HUES64 (cell line): ENCODE results near the gene ZCCHC3.
A peak's percentile ranks its signal among the peaks of the same experiment; 100 is the strongest.

Experiments used
- H3K27ac ChIP-seq: 2 replicates; pipeline ENCODE4 v1.7.0; 2013; ENCODE audit warnings: low read depth, low read length, inconsistent platforms
- H3K27me3 ChIP-seq: 2 replicates; pipeline ENCODE4 v1.6.1; 2013; ENCODE audit warnings: mild to moderate bottlenecking, low read length; ENCODE audit not compliant: insufficient read depth
- H3K36me3 ChIP-seq: 2 replicates; pipeline ENCODE4 v1.6.1; 2013; ENCODE audit warnings: mild to moderate bottlenecking, low read length; ENCODE audit not compliant: insufficient read depth
- H3K4me1 ChIP-seq: 2 replicates; pipeline ENCODE4 v1.6.1; 2013; ENCODE audit warnings: mild to moderate bottlenecking, low read length, moderate library complexity; ENCODE audit not compliant: insufficient read depth
- H3K4me3 ChIP-seq: 2 replicates; pipeline ENCODE4 v1.5.1; 2013; ENCODE audit warnings: mild to moderate bottlenecking, low read length, moderate library complexity
- H3K9ac ChIP-seq: 2 replicates; pipeline ENCODE4 v1.6.1; 2013; ENCODE audit warnings: mild to moderate bottlenecking, low read depth, low read length
- H3K9me3 ChIP-seq: 2 replicates; pipeline ENCODE4 v1.6.1; 2013; ENCODE audit warnings: low read depth, low read length; ENCODE audit not compliant: insufficient read depth
- WGBS: fragments of 150-250, 120-280 bp; methylation state at CpG from one replicate; pipeline ENCODE4 v1.1.7; 2013; ENCODE audit warnings: missing lambda C conversion rate; 5-methylcytosine and 5-hydroxymethylcytosine counted together

The ZCCHC3 gene

DNA sequence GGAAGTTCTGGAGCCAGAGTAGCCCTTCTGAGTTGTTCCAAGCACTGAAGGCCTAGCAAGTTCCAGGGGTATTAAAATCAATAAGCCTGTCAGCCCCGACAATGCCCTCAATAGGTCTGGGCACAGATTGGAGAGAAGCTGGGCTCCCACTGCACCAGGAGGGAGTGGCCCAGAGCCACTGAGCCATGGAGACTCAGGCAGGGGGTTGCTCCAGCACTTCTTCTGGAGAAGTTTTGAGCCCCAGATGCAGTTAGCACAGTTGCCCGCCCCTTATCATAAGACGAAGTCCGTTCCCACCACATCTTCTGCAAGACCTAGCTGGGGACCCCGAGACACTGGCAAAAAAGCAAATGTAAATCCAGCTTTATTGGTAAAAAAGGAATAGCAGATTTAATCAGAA is 26.9 kb upstream of the ZCCHC3 start:
- 96% methylated on average over 5 of the region's 5 CpGs for WGBS
- Histone ChIP-seq H3K9me3 (no peaks in the 10 kb centered on the region), H3K4me1 (no peaks in the 10 kb centered on the region), H3K27me3 (peaks cover 20% of the 10 kb centered on the region), H3K4me3 (no peak overlapping the region), H3K36me3 (peaks cover 3% of the 10 kb centered on the region; the same call in 1 of the 2 replicates), H3K9ac (no peak overlapping the region), H3K27ac (no peak overlapping the region)

DNA sequence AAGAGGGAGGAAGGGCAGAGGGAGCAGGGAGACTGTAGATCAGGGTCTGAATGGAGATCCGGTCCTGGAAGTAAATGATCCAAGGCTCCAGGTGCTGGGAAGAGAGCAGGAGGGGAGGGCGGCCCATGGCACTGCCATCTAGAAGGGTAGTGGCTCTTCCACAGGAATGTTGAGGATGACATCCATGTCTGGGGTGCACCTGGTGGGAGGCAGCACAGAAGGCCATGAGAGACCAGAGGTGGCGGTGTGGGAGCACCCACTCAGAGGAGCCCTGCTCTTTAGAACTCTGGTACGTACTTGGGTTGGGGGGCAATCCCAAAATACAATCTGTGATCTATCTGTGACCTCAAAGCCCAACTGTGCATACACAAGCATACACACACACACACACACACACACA is 26.3 kb upstream of the ZCCHC3 start:
- no peaks in the 10 kb centered on the region for H3K4me1 ChIP-seq
- no peaks in the 10 kb centered on the region for H3K9me3 ChIP-seq
- no peak overlapping the region for H3K27ac ChIP-seq
- H3K36me3 ChIP-seq = peaks cover 8% of the 10 kb centered on the region; the same call in 1 of the 2 replicates
- peaks cover 14% of the 10 kb centered on the region for H3K27me3 ChIP-seq
- WGBS = 95% methylated on average over 4 of the region's 4 CpGs
- H3K4me3 ChIP-seq = no peak overlapping the region
- no peak overlapping the region for H3K9ac ChIP-seq

DNA sequence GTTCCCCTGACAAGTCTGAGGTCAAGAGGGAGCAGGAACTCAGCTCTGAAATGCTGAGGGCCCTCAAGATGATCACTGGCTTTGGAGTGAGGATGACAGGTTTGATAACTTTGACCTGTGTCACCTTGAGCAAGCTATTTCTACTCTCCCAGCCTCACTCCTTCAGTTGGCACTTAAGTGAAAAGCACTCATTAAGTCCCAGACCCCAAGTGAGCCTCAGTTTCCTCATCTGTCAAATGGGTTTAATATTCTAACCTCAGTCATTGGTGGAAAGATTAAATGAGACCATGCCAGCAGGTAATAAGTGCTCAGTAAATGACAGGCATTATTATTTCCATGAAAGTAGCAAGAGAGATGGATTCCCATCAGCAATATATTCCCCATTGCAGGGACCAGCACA is 25.8 kb upstream of the ZCCHC3 start:
- Histone ChIP-seq H3K4me3 (no peak overlapping the region), H3K4me1 (no peaks in the 10 kb centered on the region)

DNA sequence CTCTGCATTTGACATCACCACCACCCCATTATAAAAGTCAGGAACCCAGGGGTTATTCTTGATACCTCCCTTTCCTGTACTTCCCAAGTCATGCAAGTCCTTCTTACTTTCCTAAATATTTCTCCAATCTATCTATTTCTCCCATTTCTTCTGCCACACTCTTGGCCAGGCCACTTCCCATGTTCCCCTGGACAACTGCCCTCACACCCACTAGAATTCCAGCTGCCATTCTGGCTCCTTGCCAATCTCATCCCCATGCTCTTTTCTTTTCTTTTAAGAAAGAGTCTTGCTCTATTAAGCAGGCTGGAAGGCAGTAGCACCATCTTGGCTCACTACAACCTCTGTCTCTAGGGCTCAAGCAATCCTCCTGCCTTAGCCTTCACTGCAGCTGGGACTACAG is 24.7 kb upstream of the ZCCHC3 start:
- Histone ChIP-seq H3K4me3 (no peak overlapping the region), H3K27ac (no peak overlapping the region), H3K36me3 (peaks cover 21% of the 10 kb centered on the region), H3K9me3 (no peaks in the 10 kb centered on the region), H3K9ac (no peak overlapping the region), H3K27me3 (peaks cover 7% of the 10 kb centered on the region; the same call in 1 of the 2 replicates), H3K4me1 (no peaks in the 10 kb centered on the region)

More for the DNA sequence above, 25.8 kb upstream of the ZCCHC3 start:
- Histone ChIP-seq H3K27me3 (peaks cover 10% of the 10 kb centered on the region), H3K9me3 (no peaks in the 10 kb centered on the region), H3K27ac (no peak overlapping the region), H3K36me3 (peaks cover 13% of the 10 kb centered on the region; the same call in 1 of the 2 replicates), H3K9ac (no peak overlapping the region)

- 58% methylated on average over 3 of the region's 3 CpGs for WGBS
Observed at GRCh38 chr20:273884-274283, 23.5 kb upstream of the ZCCHC3 start.

DNA sequence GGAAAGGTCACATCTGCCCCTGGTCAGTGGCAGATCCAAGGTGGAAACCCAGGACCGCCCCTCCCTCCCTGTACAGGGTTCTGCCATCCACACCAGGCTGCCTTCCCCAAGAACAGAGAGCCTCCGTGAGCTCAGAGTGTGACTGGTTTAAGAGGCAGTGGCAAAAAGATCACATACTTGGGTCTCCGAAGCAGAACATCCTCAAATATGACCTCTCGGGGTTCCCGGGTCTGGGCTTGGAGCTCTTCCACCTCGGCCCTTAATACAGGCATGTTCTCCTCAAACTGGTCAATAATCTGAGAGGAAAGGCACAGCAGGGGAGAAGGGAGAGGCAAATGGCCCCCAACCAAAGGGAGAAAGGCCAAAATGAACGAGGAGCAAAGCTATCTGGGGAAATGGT is 21.6 kb upstream of the ZCCHC3 start:
- 95% methylated on average over 6 of the region's 7 CpGs for WGBS
- Histone ChIP-seq H3K36me3 (peaks cover 26% of the 10 kb centered on the region), H3K27ac (no peak overlapping the region), H3K4me3 (no peak overlapping the region), H3K4me1 (no peaks in the 10 kb centered on the region), H3K27me3 (no peaks in the 10 kb centered on the region), H3K9me3 (no peaks in the 10 kb centered on the region), H3K9ac (no peak overlapping the region)

More at GRCh38 chr20:273884-274283, 23.5 kb upstream of the ZCCHC3 start:
- Histone ChIP-seq H3K9ac (no peak overlapping the region), H3K4me3 (no peak overlapping the region), H3K27me3 (no peaks in the 10 kb centered on the region), H3K36me3 (peaks cover 26% of the 10 kb centered on the region), H3K4me1 (no peaks in the 10 kb centered on the region), H3K9me3 (no peaks in the 10 kb centered on the region), H3K27ac (no peak overlapping the region)

DNA sequence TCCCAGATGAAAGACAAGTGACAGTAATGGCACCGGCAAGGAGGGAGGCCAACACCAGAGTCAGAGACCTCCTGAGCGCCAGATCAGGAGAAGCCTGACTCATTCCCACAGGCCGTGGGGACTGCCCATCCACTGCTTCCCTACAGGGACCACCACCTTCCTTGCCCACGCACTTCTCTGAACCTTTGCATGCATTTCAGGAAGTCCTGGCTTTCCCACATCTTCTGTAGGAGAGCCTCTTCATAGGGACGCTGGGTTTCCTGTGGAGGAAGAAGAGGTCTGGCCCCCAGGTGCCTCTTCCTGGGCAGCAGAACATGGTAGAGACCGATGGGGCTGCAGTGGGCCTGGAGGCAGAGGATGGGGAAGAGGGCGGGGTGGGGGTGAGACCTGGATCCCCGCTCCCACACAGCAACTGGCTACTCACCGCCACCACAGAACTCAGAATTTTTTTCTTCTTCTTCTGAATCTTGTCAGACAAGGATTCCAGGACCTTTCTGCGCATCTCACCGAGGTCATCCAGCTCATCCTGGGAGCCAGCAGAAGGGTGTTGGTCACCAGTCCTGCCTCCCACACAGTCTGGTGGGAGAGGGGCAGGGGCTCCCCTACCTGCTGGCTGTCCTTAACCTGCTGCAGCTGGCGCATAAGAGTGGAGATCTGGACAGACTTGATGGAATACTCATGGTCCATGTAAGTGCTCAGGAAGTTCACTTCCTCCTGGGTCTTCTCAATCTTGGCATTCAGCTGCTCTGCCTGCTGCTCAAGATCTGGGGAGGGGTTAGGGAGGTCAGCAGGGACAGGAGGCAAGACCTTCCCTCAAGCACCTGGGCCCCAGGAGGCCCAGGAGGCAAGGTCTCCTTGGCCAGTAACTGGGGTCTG is 20.5 kb upstream of the ZCCHC3 start:
- Histone ChIP-seq H3K27ac (no peak overlapping the region), H3K9ac (no peak overlapping the region), H3K4me1 (no peaks in the 10 kb centered on the region), H3K27me3 (no peaks in the 10 kb centered on the region), H3K36me3 (peaks cover 30% of the 10 kb centered on the region), H3K4me3 (no peak overlapping the region), H3K9me3 (no peaks in the 10 kb centered on the region)
- WGBS = 94% methylated on average over 12 of the region's 12 CpGs

DNA sequence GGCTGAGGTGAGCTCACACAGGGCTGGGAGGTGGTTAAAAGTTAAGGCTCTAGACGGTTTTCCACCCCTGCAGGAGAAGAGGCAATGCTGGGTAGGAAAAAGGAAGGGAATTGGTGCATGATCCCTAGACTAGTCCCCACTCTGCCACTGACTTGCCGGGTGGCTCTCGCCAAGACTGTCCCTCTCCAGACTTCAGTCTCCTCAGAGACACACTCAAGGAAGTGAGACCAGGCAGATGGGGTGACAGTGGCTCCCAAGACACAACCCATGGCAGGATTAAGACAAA is 19.9 kb upstream of the ZCCHC3 start:
- H3K27me3 ChIP-seq = no peaks in the 10 kb centered on the region
- no peak overlapping the region for H3K9ac ChIP-seq
- no peak overlapping the region for H3K27ac ChIP-seq
- H3K9me3 ChIP-seq = no peaks in the 10 kb centered on the region
- H3K4me1 ChIP-seq = no peaks in the 10 kb centered on the region
- no peak overlapping the region for H3K4me3 ChIP-seq
- H3K36me3 ChIP-seq = peaks cover 33% of the 10 kb centered on the region
- WGBS = 38% methylated on average over 2 of the region's 3 CpGs

DNA sequence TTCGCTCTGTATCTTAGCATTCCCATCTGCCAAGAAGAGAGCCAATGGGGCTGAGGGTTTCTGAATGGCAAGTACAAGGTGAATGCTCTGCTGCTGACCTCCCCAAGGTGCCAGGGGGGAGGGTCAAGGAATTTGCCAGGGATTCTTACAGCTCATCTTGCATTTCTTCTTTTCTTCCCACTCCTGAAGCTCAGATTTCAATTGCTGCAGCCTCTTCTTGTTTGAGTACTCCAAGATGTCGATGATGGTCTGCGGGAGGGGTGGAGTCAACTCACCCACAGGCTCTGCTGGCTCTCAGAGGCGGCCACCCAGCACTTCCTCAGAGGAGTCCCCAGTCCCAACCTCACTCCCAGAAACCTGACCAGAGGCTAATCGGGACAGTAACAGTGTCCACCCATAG is 19.2 kb upstream of the ZCCHC3 start:
- no peaks in the 10 kb centered on the region for H3K4me1 ChIP-seq
- no peaks in the 10 kb centered on the region for H3K27me3 ChIP-seq
- WGBS = 61% methylated on average over 5 of the region's 5 CpGs
- peak overlapping the region; percentile 25; the same call in 1 of the 2 replicates for H3K27ac ChIP-seq
- peaks cover 33% of the 10 kb centered on the region for H3K36me3 ChIP-seq
- peak overlapping the region; percentile 50 for H3K4me3 ChIP-seq
- no peaks in the 10 kb centered on the region for H3K9me3 ChIP-seq
- H3K9ac ChIP-seq = peak overlapping the region; percentile 29; the same call in 1 of the 2 replicates

DNA sequence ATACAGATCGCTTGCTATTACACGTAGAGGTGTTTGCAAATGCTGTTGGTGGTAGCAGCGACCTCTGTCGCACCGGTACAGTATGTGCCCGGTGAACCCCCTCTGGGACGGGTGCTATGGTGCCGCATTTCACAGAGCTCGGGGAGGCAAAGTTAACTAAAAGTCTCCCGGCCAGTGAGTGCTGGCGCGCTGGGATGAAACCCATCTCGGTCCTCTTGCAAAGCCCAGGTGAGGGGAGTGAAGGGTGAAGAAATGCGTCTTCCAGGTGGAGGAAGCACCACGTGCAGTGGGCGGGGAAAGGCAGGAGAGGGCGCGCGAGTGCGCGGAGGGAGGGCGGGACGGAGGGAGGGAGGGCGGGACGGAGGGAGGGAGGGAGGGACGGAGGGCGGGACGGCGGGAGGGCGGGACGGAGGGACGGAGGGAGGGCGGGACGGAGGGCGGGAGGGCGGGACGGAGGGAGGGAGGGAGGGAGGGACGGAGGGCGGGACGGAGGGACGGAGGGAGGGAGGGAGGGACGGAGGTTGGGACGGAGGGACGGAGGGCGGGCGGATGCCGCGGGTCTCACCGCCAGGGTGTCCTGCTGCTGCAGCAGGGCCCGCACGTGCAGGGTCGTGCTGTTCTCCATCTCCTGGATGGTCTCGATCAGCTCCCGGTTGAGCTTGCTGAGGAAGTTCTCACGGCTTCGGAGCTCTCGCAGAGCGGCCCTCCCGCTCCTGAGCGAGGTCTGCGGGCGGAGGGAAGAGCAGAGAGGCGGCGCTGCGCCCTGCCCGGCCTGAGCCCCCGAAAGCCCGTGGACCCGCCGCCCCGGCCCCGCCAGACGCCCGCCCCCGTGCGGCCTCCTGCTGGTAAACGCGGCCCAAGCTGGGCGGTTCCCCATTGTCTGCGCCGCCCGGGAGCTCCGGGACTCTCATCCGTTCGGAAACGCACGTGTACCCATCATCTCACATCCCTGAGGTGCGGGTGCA is 18.5 kb upstream of the ZCCHC3 start:
- peak overlapping the region; percentile 25; the same call in 1 of the 2 replicates for H3K27ac ChIP-seq
- WGBS = 9% methylated on average over 63 of the region's 88 CpGs
- H3K4me3 ChIP-seq = peak overlapping the region; percentile 50
- peak overlapping the region; percentile 29; the same call in 1 of the 2 replicates for H3K9ac ChIP-seq
- no peaks in the 10 kb centered on the region for H3K27me3 ChIP-seq
- no peaks in the 10 kb centered on the region for H3K9me3 ChIP-seq
- peaks cover 37% of the 10 kb centered on the region for H3K36me3 ChIP-seq
- H3K4me1 ChIP-seq = no peaks in the 10 kb centered on the region

DNA sequence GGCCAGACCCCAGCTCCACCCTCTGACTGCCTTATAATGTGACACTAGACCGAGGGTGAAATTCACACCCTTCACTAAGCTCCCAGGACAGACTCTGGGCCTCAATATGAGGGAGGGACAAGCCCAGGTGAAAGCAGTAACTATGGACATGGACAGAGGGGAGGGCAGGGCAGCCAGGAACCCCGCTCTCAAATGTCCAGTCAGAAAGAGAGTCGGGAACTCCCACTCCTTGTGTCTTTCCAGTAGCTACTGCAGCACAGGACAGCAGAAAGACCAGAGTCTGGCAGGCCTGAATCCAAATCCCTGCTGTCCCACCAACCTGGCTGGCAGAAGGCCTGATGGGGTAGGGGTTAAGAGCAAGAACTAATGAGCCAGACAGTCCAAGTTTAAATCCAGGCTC is 13.2 kb upstream of the ZCCHC3 start:
- Histone ChIP-seq H3K36me3 (peaks cover 12% of the 10 kb centered on the region; the same call in 1 of the 2 replicates), H3K9me3 (no peaks in the 10 kb centered on the region), H3K4me1 (no peaks in the 10 kb centered on the region), H3K9ac (no peak overlapping the region), H3K27me3 (no peaks in the 10 kb centered on the region), H3K27ac (no peak overlapping the region), H3K4me3 (no peak overlapping the region)
- 59% methylated on average over 3 of the region's 3 CpGs for WGBS
